Activated naive CD8-positive, alpha-beta T cell treated with anti-CD3 and anti-CD28 coated beads, Interleukin-2, amount 50 U/mL, for 24 hours (primary cell): ENCODE measurements around the gene PAMR1.
"Not testable (repeated sequence)": the region's sequence is repeated elsewhere in the genome, so short reads cannot be mapped to it uniquely, and the experiment has no call there.

ENCODE experiments used
- ATAC-seq: fragments of 150-1000 bp; cut with Tn5 transposase; one replicate; pipeline ENCODE4 v1.10.0; 2021
- DNase-seq: peaks from one replicate; pipeline ENCODE4 v3.0.0; 2021
- H3K27ac Mint-ChIP-seq: one replicate; pipeline ENCODE4 v1.8.0; 2021; ENCODE audit warnings: mild to moderate bottlenecking, mixed read lengths
- H3K27me3 Mint-ChIP-seq: one replicate; pipeline ENCODE4 v1.8.0; 2021; ENCODE audit warnings: mixed read lengths
- H3K36me3 Mint-ChIP-seq: one replicate; pipeline ENCODE4 v1.8.0; 2021; ENCODE audit warnings: low read depth, mixed read lengths
- H3K4me1 Mint-ChIP-seq: one replicate; pipeline ENCODE4 v1.8.0; 2021; ENCODE audit warnings: mixed read lengths
- H3K4me3 Mint-ChIP-seq: one replicate; pipeline ENCODE4 v1.8.0; 2021; ENCODE audit warnings: mild to moderate bottlenecking, moderate library complexity, mixed read lengths
- H3K9me3 Mint-ChIP-seq: one replicate; pipeline ENCODE4 v1.8.0; 2021; ENCODE audit warnings: mixed read lengths

Gene PAMR1

DNA sequence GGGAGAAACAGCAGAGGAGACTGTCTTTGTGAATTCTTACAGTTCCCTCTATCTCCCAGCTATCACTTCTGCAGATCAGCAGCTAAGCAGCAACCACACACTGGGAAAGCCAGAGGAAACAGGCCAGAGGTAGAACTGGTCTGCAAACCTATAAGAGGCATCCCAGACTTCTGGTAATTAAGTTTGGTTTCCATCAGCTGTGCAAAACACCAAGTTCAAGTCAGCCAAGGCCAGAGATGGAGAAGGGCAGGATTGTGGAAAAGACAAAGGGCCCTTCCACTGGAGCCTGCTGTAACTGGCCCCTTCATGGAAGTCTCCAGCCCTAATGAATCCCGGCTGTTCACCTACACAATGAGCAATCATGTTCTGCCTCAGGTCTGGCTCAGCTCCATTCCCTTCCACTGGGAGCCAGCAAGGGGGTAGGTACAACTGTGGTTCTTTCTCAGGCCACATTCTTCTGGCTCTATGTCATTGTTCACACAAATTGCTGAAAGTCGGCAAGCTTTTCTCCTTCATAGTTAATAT lies 4.6 kb upstream of the PAMR1 start:
- Mint-ChIP-seq H3K36me3 (no peaks in the 10 kb centered on the region), H3K9me3 (no peaks in the 10 kb centered on the region), H3K27me3 (peaks cover 34% of the 10 kb centered on the region), H3K27ac (no peak overlapping the region), H3K4me3 (no peak overlapping the region), H3K4me1 (no peaks in the 10 kb centered on the region)
- no peak for ATAC-seq
- DNase-seq = no peak

DNA sequence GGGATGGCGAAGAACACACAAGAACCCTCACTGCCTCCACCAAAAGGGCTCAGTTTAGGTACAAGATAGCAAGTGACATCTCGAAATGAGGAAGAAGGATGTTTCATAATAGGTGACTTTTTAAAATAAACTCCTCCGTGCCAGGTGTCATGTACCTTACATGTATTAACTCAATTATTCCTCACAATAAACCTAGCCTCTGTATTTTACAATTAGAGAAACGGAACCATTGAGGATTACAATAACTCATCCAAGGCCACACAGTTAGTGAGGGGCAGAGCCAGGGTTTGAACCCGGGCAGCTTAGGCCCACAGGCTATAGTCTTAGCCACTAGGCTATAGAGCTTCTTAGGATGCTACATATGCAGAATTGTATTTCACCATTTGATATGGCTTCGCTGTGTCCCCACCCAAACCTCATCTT lies 965 bp upstream of the PAMR1 start:
- H3K27ac Mint-ChIP-seq = no peak overlapping the region
- no peaks in the 10 kb centered on the region for H3K4me1 Mint-ChIP-seq
- H3K4me3 Mint-ChIP-seq = no peak overlapping the region
- ATAC-seq = no peak
- DNase-seq = no peak
- H3K27me3 Mint-ChIP-seq = peaks cover 54% of the 10 kb centered on the region
- H3K36me3 Mint-ChIP-seq = no peaks in the 10 kb centered on the region
- H3K9me3 Mint-ChIP-seq = no peaks in the 10 kb centered on the region

DNA sequence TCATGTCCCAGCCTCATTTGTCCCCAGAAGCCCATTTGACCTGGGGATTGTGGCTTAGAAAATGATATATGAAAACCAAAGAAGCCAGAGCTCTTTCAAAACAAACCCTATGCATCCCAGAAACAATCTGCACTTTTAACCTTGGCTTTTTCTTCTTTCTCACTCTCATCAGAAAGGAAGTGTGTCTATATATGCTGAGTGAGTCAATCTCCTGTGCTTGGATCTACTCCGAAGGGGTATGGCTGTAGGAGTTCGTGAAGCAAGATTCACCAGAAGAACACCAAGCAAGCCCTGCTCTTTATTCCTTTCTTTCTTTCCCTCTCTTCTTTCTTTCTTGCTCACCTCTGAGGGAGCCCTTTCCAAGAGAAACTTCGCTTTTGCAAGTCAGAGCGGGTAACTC lies 636 bp downstream of the PAMR1 start:
- ATAC-seq (no peak), DNase-seq (no peak)
- no peak overlapping the region for H3K4me3 Mint-ChIP-seq
- no peaks in the 10 kb centered on the region for H3K36me3 Mint-ChIP-seq
- no peaks in the 10 kb centered on the region for H3K4me1 Mint-ChIP-seq
- H3K27ac Mint-ChIP-seq = no peak overlapping the region
- H3K27me3 Mint-ChIP-seq = peaks cover 54% of the 10 kb centered on the region
- no peaks in the 10 kb centered on the region for H3K9me3 Mint-ChIP-seq

DNA sequence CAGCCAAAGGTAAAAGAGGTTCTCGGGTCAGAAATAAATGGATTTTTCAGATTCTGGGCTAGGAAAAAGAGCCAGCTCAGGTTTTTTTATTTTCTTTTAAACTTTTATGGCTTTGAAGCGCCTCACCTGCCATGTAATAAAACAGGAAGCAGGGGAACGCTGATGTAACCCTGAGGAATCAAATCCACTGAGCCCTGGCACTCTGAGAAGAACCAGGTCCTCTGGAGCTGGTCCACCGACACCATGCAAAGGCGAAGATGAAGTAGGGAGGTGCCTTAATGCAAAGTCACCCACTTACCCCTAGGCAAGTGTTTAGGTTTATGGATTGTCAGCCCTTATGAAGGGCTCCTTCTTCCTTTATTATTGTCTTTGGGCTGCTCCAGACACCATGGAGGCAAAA lies 1.6 kb downstream of the PAMR1 start:
- Mint-ChIP-seq H3K9me3 (no peaks in the 10 kb centered on the region), H3K4me1 (no peaks in the 10 kb centered on the region), H3K27ac (no peak overlapping the region), H3K36me3 (no peaks in the 10 kb centered on the region), H3K4me3 (no peak overlapping the region), H3K27me3 (peaks cover 49% of the 10 kb centered on the region)
- DNase-seq = no peak
- ATAC-seq = no peak

DNA sequence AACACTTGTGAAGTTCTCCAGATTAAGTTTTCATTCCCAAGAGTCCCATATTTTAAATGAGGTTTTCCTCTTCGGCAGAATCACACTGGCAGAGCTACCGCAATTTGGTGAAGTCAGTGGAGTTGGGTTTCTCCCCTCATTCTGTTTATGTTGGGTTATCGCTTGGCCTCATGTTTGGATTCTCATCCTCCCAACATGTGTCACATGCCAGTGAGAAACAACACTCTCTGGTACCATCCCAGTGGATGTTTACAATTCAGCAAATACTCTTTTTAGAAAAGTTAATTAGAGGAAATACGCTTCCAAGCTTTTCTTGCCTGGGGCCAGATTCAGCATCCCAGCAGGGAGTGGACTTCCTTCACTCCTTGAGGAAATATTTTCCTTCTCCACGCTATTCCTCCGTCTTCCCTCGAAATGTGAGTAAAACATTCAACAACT lies 2.1 kb downstream of the PAMR1 start:
- Mint-ChIP-seq H3K27ac (no peak overlapping the region), H3K36me3 (no peaks in the 10 kb centered on the region), H3K27me3 (peaks cover 50% of the 10 kb centered on the region), H3K9me3 (no peaks in the 10 kb centered on the region), H3K4me1 (no peaks in the 10 kb centered on the region), H3K4me3 (no peak overlapping the region)
- DNase-seq (no peak), ATAC-seq (no peak)

DNA sequence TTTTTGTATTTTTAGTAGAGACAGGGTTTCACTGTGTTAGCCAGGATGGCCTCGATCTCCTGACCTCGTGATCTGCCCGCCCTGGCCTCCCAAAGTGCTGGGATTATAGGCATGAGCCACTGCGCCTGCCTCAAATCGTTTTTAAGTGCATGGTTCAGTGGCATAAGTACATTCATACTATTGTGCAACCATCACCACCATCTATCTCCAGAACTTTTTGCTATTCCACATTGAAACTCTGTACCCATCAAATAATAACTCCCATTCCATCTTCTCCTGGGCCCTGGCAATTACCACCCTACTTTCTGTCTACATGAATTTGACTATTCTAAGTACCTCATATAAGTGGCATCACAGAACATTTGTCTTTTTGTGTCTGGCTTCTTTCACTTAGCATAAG lies 3.3 kb downstream of the PAMR1 start:
- H3K4me3 Mint-ChIP-seq, H3K27ac Mint-ChIP-seq, DNase-seq, H3K4me1 Mint-ChIP-seq, H3K9me3 Mint-ChIP-seq, H3K36me3 Mint-ChIP-seq, ATAC-seq: not testable (repeated sequence)
- H3K27me3 Mint-ChIP-seq = peaks cover 46% of the 10 kb centered on the region

DNA sequence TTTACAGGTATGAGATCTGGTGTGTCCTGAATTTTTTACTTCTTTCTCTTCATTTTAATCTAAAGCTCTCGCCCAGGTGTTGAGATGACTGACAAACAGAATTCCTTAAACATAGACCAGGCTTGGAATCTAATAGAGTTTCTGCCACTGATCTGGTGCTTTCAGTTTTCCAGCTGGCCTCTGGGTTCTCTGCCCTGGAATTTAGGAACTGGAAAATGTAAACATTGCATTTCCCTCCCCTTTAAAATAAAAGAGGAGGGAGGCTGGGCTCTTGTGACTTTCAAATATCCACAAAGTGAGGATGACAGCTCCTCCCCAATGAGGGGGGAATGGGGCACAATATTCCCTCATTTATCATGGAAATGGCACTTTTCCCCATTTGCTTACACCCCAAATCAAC lies 5.0 kb downstream of the PAMR1 start:
- Mint-ChIP-seq H3K27me3 (peaks cover 33% of the 10 kb centered on the region), H3K4me1 (no peaks in the 10 kb centered on the region), H3K36me3 (no peaks in the 10 kb centered on the region), H3K4me3 (no peak overlapping the region), H3K9me3 (no peaks in the 10 kb centered on the region), H3K27ac (no peak overlapping the region)
- ATAC-seq (no peak), DNase-seq (no peak)

DNA sequence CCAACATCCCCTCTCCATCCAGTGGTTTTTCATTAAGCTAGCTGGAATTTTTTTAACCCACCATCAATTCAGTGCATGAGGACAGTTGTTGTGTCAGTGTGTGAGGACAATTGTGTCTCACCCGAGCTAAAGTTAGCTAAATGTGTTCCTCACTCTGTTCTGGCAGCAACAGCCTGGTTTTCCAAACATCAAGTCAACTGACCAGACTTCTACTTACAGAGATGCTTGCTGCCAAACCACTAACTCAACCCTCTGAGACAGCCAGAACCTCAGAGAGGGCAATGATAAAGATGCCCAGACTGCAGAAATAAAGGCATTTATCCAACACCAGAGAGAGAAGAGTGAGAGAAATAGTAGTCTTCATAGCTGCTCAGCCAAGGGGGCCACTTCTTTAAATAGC lies 6.7 kb downstream of the PAMR1 start:
- Mint-ChIP-seq H3K9me3 (no peaks in the 10 kb centered on the region), H3K27ac (no peak overlapping the region), H3K36me3 (no peaks in the 10 kb centered on the region), H3K4me1 (no peaks in the 10 kb centered on the region), H3K27me3 (peaks cover 24% of the 10 kb centered on the region), H3K4me3 (no peak overlapping the region)
- ATAC-seq (no peak), DNase-seq (no peak)

DNA sequence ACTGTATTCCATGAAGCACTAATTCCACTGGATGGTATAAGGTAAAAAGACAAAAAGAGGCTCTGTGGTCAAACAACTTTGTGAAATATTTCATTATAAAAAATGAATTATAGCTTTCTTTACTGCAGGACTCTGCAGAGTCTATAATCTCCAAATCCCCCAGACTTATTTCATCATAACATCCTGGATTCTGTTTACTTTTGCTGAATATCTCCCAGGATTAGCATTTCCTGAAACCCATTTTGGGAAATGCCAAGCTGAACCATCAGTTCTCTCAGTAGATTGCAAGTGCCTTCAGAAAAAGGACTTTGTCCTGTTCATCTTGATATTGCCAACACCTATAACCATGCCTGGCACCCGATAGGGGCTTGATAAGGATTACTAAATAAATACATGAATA lies 7.9 kb downstream of the PAMR1 start:
- H3K4me3 Mint-ChIP-seq = no peak overlapping the region
- no peak overlapping the region for H3K27ac Mint-ChIP-seq
- H3K4me1 Mint-ChIP-seq = no peaks in the 10 kb centered on the region
- H3K27me3 Mint-ChIP-seq = peaks cover 16% of the 10 kb centered on the region
- ATAC-seq (no peak), DNase-seq (no peak)
- H3K9me3 Mint-ChIP-seq = no peaks in the 10 kb centered on the region
- H3K36me3 Mint-ChIP-seq = no peaks in the 10 kb centered on the region

DNA sequence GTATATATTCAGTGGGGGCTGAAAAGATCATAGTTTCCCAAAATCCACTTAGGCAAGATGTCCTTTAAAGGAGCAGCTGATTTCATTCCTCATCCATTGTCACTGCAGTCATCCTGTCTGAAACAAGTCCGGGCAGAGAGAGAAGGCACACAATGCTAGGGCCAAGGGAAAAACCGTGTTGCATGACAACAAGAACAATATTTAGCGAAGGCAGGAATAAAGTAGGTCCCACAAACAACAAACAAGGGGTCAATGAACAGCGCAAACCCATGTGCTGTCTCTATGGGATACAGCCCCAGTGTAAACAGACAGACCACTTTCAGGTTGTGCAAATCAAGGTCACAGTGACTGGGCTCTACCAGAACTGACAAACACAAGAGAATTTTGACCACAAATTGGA lies 9.0 kb downstream of the PAMR1 start:
- H3K4me3 Mint-ChIP-seq = no peak overlapping the region
- H3K4me1 Mint-ChIP-seq = no peaks in the 10 kb centered on the region
- DNase-seq (no peak), ATAC-seq (no peak)
- no peaks in the 10 kb centered on the region for H3K36me3 Mint-ChIP-seq
- H3K27me3 Mint-ChIP-seq = peaks cover 22% of the 10 kb centered on the region
- no peak overlapping the region for H3K27ac Mint-ChIP-seq
- H3K9me3 Mint-ChIP-seq = no peaks in the 10 kb centered on the region

DNA sequence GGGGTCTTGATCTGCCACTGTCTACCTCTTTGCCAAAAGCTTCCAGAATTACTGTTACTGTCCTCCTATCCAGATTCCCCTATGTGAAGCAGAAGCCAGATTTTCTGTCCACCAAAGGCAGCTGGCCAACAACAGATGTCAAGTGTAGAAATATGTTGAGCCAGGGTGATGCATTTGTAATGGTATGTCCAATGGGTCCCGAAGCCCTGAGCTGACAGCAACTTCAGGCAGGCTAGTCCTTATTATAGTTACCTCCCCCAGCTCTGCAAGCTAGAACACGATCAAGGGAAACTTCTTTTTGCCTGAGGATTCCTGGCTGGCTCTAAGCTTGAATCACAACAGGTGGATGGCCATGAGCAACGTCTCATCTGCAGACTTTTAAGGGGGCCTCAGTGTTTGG lies 10.2 kb downstream of the PAMR1 start:
- Mint-ChIP-seq H3K4me1 (no peaks in the 10 kb centered on the region), H3K9me3 (no peaks in the 10 kb centered on the region), H3K36me3 (no peaks in the 10 kb centered on the region), H3K27me3 (peaks cover 33% of the 10 kb centered on the region), H3K4me3 (no peak overlapping the region), H3K27ac (no peak overlapping the region)
- DNase-seq = no peak
- no peak for ATAC-seq

DNA sequence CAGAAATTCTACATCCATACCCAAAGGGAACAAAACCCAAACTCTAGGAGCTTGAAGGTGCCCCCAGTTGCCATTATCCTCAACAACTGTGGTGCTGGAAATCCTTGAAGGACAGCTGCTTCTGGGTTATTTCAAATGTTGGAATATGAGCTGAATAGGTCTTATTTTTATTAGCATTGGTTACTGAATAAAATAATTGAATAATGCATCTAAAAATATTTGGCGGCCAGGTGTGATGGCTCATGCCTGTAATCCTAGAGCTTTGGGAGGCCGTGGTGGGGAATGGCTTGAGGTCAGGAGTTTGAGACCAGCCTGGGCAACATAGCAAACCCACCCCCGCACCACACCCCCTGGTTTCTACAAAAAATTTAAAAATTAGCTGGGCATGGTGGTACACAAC lies 10.9 kb downstream of the PAMR1 start:
- no peaks in the 10 kb centered on the region for H3K36me3 Mint-ChIP-seq
- ATAC-seq = no peak
- DNase-seq = no peak
- H3K27ac Mint-ChIP-seq = no peak overlapping the region
- no peak overlapping the region for H3K4me3 Mint-ChIP-seq
- H3K27me3 Mint-ChIP-seq = peaks cover 33% of the 10 kb centered on the region
- no peaks in the 10 kb centered on the region for H3K4me1 Mint-ChIP-seq
- H3K9me3 Mint-ChIP-seq = no peaks in the 10 kb centered on the region

DNA sequence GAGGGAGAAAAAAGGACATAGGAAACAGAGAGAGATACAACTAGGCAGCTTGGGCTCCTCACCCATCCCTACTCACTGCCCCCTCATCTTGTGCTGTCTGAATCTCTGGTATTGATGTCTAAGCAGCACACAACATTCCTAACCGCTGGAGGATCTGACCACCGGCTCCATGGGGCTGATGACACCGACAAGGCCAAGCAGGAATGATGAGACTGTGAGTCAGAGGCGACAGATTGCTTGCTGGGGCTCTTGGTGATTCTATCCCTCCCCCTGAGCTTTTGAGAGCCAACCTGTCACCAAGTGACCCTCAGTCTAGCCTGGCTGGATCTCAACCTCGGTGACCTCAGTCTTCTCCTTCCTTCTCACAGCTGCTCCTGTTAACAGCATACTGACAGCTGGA lies 13.8 kb downstream of the PAMR1 start:
- ATAC-seq = no peak
- Mint-ChIP-seq H3K36me3 (no peaks in the 10 kb centered on the region), H3K4me3 (no peak overlapping the region), H3K4me1 (no peaks in the 10 kb centered on the region), H3K27me3 (peaks cover 29% of the 10 kb centered on the region), H3K27ac (no peak overlapping the region), H3K9me3 (peaks cover 9% of the 10 kb centered on the region)
- DNase-seq = no peak

DNA sequence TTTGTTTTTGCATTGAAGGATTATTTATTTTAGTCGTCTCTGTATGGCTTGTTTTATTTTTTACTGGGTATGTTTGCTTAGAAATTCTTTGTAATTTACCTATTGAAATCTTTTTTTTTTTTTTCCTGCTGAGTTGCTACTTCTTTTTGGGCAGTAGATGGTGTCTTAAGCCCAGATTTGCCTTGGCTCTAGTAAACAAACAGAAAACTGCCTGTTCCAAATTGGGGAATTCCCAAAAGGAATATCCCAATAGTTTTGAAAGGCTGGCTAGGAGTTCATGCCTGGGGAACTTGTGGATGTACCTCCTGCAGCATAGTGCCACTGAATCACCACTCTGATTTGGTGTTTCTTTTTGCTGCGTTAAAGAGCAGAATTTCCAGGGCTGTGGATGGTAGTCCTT lies 17.7 kb downstream of the PAMR1 start:
- Mint-ChIP-seq H3K27ac (no peak overlapping the region), H3K36me3 (peaks cover 2% of the 10 kb centered on the region), H3K9me3 (peaks cover 24% of the 10 kb centered on the region), H3K4me1 (no peaks in the 10 kb centered on the region), H3K27me3 (peaks cover 25% of the 10 kb centered on the region), H3K4me3 (no peak overlapping the region)
- ATAC-seq (no peak), DNase-seq (no peak)

DNA sequence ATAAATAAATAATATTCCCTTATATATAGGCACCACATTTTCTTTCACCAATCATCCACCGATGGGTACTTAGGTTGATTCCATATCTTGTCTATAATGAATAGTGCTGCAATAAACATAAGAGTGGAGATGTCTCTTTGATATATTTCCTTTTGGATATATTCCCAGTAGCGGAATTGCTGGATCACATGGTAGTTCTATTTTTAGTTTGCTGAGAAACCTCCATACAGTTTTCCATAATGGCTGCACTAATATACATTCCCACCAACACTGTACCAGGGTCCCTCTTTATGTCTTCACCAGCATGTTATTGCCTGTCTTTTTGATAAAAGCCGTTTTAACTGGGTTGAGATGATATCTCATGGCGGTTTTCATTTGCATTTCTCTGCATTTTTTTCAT lies 23.6 kb downstream of the PAMR1 start:
- no peak overlapping the region for H3K4me3 Mint-ChIP-seq
- H3K27me3 Mint-ChIP-seq = no peaks in the 10 kb centered on the region
- H3K36me3 Mint-ChIP-seq = peaks cover 2% of the 10 kb centered on the region
- H3K4me1 Mint-ChIP-seq = no peaks in the 10 kb centered on the region
- no peak overlapping the region for H3K27ac Mint-ChIP-seq
- peaks cover 16% of the 10 kb centered on the region for H3K9me3 Mint-ChIP-seq
- DNase-seq = no peak
- no peak for ATAC-seq

DNA sequence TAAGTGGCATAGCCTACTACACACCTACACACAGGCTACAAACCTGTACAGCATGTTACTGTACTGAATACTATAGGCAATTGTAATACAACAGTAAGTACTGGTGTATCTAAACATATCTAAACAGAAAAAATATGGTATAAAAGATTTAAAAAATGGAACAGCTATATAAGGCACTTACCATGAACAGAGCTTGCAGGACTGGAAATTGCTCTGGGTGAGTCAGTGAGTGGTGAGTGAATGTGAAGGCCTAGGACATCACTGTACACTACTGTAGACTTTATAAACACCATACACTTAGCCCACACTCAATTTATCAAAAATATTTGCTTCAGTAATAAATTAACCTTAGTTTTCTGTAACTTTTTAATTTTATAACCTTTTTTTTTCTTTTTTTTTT lies 24.7 kb downstream of the PAMR1 start:
- Mint-ChIP-seq H3K4me3 (no peak overlapping the region), H3K27me3 (no peaks in the 10 kb centered on the region), H3K4me1 (no peaks in the 10 kb centered on the region), H3K36me3 (no peaks in the 10 kb centered on the region), H3K9me3 (peaks cover 6% of the 10 kb centered on the region), H3K27ac (no peak overlapping the region)
- DNase-seq (no peak), ATAC-seq (no peak)
